GM19452 (cell line): Measurements from ENCODE around the gene GCDH.

Experiments
- ATAC-seq: cut with Tn5 transposase; IDR thresholded peaks from one replicate; pipeline ENCODE4 v1.9.1; 2021; ENCODE audit not compliant: unreplicated experiment

The GCDH gene

GRCh38 chr19:12938779-12939601 lies 48.0 kb downstream of the GCDH start:
- no peak for ATAC-seq

- no peak for ATAC-seq
Observed at GRCh38 chr19:12939975-12940423, 49.0 kb downstream of the GCDH start.

GRCh38 chr19:12940897-12941296 lies 49.9 kb downstream of the GCDH start:
- no peak for ATAC-seq

GRCh38 chr19:12943437-12944044 lies 52.6 kb downstream of the GCDH start:
- no peak for ATAC-seq

GRCh38 chr19:12944104-12944674 lies 53.2 kb downstream of the GCDH start:
- no peak for ATAC-seq

GRCh38 chr19:12945479-12946091 lies 54.6 kb downstream of the GCDH start, which contains the start of gene RAD23A:
Gene RAD23A (plus strand): TSS chr19:12945862. CDS start chr19:12945949, 87 bp downstream.
- ATAC-seq = peak; percentile 75

- ATAC-seq = peak; percentile 39
Observed at GRCh38 chr19:12946092-12946721, 55.2 kb downstream of the GCDH start.

- ATAC-seq = no peak
Observed at GRCh38 chr19:12946731-12947496, 56.0 kb downstream of the GCDH start.

GRCh38 chr19:12947702-12948611 lies 57.0 kb downstream of the GCDH start:
- ATAC-seq = no peak

GRCh38 chr19:12948612-12949362 lies 57.8 kb downstream of the GCDH start:
- no peak for ATAC-seq
